ENCODE results near the gene MSH2.

MSH2 gene

DNA sequence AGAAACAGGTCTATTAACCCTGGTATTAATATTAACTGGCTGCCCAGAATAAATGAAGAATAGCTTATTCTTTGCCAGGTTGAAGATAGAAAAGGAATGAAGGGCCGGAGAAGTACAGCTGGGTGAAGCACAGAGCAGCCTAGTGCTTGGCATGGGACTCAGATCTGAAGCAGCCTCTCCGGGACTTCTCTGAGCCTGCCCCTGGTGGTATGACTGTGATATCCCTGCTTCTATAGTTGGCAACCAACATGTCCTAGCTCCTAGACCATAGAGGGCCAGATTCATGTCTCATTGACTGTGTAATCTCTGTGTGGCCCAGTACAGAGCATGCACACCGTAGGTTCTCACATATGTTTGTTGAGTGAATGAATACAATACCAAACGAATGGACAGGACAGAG, 107.8 kb downstream of the MSH2 start:
- no peak for FAIRE-seq

DNA sequence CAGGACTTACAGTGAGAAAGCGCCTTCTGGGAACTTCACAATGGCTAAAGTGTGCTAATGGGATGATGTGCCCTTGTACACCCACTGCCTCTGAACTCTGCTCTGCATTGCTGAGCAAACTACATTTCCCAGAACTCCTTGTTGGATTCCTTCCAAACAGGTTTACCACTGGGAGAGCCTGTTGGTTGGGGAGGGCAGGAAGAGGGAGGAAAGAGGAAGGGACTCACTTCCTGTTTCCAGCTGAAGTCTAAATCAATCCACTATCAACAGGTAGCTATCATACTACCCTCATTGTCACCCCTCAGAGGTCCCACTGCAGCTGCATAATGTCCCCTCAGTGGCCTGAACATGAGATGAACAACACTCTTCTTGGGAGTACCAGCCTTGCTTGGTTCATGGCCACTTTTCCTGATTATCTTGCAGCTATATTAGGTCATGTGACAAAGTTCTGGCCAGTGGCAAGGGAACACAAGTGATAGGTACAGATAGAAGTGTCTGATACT, 109.7 kb downstream of the MSH2 start:
- no peak for FAIRE-seq

DNA sequence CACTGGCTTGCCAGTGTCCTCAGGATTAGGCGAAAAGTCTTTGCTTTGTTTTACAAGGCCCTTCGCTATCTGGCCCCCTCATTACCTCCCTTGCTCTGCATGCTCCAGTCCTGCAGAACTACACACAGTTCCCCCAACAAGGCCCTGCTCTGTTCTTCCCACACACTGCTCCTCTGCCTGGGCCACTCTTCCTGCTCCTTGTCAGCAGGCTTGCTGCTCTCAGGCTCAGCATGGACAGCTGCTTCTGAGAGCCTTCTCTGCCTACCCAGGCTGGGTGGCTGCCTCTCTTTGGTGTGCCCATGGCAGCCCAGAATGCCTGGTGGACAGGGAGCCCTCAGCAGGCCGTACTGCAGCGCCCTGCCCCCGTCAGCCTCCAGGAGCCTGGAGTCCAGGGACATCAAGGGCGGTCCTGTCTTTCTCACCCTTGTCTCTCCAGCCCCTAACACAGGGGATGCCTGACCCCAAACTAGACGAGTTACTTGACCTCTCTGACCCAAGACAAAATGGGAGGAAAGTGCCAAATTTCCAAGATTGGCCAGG, 111.1 kb downstream of the MSH2 start:
- FAIRE-seq, result no peak

DNA sequence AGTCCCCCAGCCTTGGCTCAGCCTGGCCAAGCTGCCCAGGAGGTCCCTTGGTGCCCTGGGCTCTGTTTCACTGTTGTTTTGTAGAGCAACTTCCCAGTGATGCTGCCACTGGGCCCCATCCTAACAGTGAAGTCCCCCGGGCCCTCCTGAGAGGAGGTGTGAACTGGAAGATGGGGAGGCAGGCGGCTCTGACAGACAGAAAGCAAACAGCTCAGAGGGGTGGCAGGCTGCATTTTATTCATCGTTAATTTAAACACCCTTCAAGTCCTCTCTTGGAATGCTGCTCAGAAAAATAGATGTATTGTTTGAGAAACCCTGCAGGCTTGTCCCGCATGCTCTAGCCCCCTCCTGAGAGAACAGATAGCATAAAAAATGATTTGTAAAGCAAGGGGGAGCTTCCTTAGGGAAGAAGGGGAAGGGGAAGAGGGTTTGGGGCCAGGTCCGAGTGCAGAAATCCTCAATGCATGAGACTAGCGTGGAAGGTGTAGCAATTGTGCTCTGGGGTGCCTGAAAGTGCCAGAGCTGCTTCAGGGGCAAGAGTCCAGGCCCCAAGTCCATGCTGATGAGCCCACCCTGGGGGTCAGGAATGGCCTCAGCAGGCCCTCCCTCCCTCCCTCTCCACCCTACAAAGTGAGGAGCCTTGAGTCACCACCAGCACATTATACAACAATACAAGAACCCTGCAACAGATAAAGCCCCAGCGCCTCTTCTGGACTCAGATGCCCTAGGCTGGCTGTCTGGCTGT, 113.6 kb downstream of the MSH2 start:
- FAIRE-seq, result no peak

DNA sequence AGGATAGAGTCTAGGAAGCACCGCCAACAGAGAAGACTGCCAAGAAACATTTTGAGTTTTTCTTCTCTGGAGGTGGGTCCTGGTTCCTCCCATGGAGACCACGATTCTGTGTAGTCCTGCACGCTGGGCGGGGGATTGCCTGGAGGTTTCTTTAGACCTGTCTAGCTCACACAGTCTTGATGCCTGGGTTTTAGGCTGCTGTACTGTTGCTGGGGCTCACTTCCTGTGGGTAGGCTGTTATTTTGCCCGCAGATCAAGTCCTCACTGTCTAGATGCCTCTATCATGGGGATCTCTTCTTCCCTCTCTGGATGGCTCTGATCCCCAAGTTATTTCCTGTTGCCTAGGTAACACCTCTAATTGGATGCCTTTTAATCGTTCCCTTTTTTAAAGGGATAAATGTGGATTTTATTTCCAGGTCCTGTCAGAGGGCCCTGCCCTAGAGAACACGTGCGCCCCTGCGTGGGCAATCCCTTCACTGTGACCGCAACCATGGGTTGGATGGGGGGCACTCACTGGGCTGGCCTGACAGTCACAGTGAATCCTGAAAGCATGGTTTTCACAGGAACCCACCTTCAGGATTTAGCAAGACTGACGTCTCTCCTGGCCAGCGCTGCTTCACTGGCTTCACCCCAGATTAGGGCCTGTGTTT, 115.7 kb downstream of the MSH2 start:
- FAIRE-seq, result no peak

DNA sequence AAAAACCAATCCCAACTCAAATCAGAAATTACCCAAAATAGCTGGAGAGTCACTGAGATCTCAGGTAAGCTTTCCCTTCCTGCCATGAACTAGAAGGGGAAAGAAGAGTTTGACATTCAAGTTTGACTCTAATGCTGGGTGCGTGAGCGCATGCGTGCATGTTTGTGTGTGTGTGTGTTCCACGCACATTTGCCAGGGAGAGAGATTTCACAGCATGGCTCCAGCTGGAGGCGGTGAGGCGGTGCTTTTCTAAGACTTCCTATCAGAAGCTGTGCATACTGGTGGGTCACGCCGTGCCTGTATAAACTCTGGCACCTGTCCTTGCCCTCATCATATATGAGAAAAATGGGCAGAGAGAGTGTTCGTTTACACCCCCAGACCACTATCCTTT, 116.2 kb downstream of the MSH2 start:
- FAIRE-seq, result no peak

DNA sequence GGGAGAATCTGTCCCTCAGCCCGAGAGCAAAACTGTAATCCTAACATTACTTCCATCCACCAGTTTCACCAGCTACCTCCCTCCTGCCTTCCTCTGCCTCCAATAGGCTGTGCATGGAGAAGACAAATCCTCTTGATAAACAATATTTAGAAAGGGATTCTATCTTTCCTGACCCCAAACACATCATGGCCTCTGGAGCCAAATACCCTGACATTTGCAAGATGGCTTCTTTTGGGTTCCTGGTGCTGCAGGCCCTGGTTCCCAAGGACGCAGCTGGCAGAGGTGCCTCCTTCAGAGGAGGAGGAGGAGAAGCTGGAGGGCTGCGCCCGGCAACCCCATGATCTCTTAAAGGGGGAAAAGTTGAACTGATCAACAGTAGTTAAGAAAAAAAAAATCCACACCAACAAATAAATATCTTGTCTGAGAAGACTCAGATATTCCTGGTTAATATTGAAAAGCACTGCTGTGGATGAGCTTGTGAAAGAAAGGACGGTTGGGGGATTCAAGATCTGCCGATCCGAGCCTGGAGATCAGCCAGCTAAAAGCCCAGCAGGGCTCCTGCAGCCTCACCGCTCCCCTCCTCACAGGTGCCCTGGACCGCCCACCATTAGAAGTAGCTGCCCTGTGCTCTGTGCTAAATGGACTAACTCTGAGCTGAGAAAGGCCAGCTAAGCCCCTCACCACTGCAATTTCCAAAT, 116.8 kb downstream of the MSH2 start:
- FAIRE-seq, result no peak

DNA sequence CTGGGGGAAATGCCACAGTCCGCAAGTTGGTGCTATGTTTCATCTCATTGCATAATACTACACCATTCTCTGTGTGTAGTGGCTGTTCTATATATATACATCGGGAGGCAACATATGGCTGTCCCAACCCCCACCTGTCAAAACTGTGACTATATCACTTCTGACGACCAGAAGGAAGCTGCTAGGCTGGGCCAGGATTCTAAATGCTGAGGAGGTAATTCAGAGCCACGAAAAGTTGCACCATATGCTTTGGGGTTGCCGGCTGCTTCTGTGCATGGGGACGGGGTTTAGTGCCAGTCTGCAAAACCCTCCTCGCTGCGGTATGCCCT, 117.3 kb downstream of the MSH2 start:
- no peak for FAIRE-seq

DNA sequence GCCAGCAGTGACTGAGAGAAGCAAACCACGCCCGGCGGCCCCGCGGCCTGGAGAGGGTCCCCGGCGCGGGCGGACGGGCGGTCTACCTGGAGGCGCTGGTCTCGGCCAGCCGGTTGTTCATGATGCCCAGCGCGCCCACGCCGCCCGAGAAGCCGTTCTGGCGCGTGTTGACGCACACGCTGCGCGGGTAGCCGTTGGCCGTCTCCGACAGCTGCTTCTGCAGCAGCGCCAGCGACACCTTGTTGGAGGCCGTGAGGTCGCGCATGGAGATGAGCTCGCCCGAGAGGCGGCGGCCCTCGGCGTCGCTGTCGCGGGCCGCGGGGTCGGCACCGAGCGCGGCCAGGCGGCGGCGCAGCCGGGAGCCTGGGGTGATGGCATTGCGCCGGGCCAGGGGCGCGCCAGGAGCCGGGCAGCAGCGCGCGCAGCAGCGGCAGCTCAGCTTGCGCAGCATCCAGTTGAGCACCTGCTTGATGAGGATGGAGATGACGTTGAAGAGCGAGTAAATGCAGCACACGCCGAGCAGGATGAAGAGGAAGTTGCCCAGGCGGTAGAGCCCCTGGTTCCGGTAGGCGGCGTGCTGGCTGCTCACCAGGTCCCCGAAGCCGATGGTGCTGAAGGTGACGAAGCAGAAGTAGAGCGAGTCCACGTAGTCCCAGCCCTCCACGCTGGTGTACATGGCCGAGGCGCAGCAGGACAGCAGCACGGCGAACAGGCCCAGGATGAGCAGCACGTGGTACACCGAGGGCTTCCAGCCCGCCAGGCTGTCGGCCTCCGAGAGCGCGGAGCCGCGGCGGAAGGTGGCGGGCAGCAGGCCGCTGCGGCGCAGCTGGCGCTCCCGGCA, 118.1 kb downstream of the MSH2 start:
- no peak for FAIRE-seq

DNA sequence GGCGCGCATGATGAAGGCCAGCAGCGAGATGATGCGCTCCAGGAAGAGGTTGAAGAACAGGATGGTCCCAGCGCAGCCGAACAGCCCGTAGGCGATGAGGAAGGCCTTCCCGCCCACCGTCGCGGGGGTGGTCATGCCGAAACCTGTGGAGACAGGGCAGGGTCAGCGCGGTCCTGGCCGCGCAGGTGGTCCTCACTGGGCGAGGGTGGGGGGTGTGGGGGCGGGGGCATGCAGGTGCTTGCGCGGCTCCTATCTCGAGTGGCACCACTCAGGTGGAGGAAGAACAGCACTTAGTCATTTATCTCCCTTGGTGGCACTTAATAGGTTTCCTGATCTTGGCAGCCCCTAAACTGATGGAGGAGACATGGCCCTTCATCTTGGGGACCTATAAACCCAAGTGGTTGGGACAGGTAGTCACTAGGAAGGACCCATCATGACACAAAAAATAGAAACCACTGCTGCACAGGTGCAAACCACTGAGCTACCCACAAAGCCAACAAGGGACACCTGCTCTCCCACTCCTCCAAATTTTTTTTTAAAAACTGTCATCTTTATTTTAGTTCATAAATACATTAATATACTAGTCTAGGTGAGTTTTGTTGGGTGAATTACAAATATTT, 118.8 kb downstream of the MSH2 start:
- FAIRE-seq, result no peak

DNA sequence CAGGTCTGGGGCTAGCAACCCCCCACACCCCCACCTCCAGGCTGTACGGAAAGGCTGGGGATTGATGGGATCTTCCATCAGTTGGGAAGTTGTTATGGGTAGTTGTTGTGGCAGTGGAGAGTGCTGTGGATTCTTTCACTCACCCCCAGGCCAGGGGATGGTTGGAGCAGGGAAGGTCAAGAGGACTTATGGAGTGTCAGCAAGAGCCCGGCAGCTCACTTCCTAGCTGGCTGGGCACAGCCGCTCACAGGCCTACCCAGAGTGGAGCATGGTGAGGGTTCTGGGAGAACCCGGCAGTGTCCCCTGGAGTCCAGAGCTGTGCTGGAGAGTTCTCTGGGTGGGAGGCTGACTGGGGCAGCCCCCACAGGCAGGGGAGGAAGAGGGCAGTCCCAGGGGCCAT, 122.2 kb downstream of the MSH2 start:
- no peak for FAIRE-seq

DNA sequence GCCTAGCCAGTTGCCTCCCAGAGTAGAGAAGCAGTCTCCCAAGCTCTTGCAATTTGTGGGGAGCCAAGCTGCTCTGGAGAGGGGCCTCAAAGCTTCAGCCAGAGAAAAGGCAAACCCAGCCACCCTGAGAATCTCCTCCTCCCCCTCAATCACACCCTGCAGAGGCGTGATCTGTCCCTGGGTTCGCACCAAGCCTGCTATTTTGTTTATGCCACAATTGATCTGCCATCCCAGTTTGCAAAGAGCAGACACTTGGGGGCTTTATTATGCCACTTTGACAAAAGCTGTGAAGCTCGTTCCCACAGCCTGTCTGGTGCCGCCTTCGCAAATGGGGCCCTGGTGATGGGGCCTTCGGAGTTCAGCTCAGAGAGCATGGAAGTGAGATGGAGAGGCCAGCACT, 125.5 kb downstream of the MSH2 start:
- FAIRE-seq, result no peak

DNA sequence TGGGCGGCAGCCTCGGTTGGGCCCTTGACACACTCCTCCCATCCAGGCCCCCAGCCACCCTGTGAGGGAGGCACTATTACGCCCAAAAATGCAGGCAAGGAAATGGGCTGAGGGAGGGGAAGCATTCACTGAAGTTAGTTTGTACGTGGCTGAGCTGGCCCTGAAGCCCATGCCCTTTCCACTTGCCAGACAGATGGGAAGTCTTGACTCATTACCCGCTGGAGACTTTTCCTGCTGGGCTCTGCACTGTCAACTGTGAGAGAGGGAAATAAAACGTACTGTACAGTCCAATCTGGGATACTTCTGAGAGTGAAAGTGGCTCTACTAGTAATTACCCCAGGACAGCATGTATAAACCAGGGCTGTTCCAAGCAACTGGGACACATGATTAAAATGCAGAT, 125.9 kb downstream of the MSH2 start:
- no peak for FAIRE-seq

DNA sequence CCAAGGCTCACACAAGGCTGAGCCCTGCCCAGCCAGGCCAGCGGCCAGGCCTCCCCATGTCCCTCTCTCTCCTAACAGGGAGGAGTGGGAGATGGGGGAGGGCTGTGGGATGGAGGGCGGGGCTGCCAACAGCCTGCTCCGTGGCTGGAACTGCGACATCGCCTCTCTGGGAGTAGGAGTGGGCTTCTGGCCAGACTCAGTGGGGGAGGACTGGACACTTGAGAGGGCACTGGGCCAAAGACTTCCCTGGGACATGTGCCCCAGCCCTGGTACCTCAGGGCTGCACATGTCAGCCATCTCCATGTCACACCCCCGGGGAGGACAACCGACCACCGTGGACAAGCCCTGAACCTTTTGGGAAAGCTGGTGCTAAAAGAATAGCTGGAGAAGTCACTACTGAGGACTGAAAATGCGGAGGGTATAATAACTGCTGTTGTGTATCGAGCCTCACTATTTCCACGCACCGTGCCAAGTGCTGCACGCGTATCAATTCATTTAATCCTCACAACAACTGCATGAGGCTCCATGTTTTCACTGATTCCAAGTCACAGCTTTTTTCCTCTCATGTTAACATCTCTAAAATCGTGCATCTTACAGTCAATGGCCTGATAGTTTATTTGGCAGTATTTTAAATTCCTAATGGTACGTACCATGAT, 127.3 kb downstream of the MSH2 start:
- no peak for FAIRE-seq

DNA sequence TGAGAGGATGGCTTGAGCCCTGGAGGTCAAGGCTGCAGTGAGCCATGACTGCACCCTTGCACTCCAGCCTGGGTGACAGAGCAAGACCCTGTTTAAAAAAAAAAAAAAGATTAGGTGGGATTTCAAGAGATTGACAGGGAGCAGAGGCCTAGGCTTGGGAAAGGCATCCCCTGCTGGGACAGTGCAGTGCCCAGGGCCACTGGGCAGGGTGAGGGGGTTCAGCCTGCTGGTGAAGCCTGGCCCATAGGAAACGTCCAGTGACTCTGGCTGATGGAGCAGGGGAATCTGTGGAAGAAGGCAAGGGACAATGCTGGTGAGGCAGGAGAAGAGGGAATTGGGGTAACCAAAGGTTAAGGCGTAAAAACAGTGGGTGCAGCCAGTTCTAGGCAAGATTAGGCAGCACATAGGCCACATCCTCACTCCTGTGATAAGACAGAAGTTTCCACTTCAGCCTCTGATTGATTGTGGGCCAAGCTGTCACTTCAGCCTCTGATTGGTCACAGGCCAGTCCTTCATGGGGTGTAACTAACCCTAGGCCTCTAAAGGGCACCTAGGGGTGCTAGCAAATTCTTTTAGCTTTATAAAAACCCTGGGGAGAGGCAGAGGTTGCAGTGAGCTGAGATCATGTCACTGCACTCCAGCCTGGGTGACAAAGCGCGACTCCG, 128.6 kb downstream of the MSH2 start:
- no peak for FAIRE-seq
